Epidermal melanocyte (primary cell): ENCODE results near the gene MBD3L5.
"Not testable (repeated sequence)": the region's sequence is repeated elsewhere in the genome, so short reads cannot be mapped to it uniquely, and the experiment has no call there.

Experiments
- DNase-seq: peaks from one replicate; pipeline ENCODE4 v3.0.0; 2011; ENCODE audit warnings: low spot score; ENCODE audit not compliant: insufficient read length

MBD3L5 gene

DNA sequence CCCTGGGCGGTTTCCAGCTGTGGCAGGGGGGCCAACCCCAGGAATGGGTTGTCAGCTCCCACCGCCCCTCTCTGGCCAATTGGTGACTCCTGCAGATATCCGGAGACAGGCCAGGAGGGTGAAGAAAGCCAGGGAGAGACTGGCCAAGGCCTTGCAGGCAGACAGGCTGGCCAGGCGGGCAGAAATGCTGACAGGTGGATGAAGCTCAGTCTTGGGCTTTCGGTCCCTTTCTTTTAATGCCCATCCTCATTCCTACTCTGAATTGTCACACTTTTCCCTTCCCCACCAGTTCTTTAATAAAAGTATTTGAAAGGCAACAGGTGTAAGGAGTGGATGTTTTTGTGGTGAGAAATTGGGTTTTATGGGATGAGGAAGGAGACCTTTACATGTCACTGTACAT, 21.0 kb downstream of the MBD3L5 start:
- DNase-seq: not testable (repeated sequence)

- not testable (repeated sequence) for DNase-seq
Measured at GRCh38 chr19:7052896-7053295, 22.5 kb downstream of the MBD3L5 start.

- DNase-seq: not testable (repeated sequence)
Measured at GRCh38 chr19:7054635-7055368, 24.4 kb downstream of the MBD3L5 start.

- DNase-seq: not testable (repeated sequence)
Measured at GRCh38 chr19:7055679-7056078, 25.3 kb downstream of the MBD3L5 start.

DNA sequence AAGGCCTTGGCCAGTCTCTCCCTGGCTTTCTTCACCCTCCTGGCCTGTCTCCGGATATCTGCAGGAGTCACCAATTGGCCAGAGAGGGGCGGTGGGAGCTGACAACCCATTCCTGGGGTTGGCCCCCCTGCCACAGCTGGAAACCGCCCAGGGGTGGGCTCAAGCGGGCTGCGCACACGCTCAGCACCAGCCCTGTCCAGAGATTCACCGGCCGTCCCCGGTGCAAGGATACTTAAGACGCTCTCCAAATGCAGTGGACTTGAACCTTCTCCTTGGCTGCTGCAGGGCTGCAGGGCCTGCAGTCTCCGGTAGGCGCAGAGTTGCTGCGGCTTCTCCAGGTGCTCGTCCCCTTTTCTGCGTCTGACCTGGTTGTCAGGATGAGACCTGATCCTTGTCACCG, 26.0 kb downstream of the MBD3L5 start:
- not testable (repeated sequence) for DNase-seq

DNA sequence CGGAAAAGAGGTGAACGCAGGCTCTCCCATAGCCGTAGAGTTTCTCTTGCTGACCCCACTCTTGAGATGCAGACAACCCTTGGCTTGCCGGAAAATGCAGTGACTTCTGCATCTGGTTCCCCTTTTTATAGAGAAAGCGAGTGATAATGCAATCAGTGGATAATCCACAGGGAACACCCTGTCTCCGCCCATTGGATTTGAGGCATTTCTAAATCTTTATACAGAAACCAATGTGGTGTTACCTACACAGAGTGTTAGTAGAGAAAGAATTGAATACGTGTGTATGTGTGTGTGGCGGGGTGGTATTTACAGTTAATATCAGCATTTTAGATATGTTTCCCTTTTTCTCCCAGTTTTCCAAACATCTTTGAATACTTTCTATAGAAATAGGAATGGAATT, 28.2 kb downstream of the MBD3L5 start, which contains the start of gene MBD3L3:
TSS of gene MBD3L3 (minus strand) at position 101 of the 400 bp plus-strand sequence. CDS start at position 30, 71 bp downstream.
- not testable (repeated sequence) for DNase-seq

- not testable (repeated sequence) for DNase-seq
Measured at GRCh38 chr19:7059977-7060376, 29.6 kb downstream of the MBD3L5 start.

DNA sequence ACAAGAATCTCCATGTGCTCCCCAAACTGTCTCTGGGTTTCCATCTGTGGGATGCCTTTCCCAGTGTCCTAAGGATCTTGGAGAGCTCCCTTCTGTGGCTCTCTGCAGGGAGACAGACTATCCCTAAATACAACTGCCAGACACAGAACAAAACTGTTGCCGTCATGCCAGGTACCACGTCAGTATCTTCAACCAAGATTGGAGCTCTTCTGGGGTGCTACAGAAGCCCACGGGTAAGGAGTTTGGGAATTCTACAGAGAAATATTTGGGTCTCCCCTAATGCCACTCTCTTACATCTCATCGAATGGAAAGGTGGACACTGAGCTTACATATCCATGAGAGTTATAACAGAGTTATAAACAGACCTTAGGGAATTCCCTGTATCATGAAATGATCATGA, 33.0 kb downstream of the MBD3L5 start:
- DNase-seq: no peak

GRCh38 chr19:7063764-7064418, 33.5 kb downstream of the MBD3L5 start:
- no peak for DNase-seq

DNA sequence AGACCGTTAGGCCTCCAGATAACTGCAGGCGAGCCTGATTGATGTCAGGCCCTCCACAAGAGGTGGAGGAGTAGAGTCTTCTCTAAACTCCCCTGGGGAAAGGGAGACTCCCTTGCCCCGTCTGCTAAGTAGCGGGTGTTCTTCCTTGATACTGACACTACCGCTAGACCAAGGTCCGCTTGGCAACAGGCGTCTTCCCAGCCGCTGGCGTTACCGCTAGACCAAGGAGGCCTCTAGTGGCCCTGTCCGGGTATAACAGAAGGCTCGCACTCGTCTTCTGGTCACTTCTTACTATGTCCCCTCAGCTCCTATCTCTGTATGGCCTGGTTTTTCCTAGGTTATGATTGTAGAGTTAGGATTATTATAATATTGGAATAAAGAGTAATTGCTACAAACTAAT, 36.7 kb downstream of the MBD3L5 start:
- not testable (repeated sequence) for DNase-seq

GRCh38 chr19:7067716-7068115, 37.3 kb downstream of the MBD3L5 start:
- no peak for DNase-seq

- DNase-seq: no peak
Measured at GRCh38 chr19:7068599-7068998, 38.2 kb downstream of the MBD3L5 start.

DNA sequence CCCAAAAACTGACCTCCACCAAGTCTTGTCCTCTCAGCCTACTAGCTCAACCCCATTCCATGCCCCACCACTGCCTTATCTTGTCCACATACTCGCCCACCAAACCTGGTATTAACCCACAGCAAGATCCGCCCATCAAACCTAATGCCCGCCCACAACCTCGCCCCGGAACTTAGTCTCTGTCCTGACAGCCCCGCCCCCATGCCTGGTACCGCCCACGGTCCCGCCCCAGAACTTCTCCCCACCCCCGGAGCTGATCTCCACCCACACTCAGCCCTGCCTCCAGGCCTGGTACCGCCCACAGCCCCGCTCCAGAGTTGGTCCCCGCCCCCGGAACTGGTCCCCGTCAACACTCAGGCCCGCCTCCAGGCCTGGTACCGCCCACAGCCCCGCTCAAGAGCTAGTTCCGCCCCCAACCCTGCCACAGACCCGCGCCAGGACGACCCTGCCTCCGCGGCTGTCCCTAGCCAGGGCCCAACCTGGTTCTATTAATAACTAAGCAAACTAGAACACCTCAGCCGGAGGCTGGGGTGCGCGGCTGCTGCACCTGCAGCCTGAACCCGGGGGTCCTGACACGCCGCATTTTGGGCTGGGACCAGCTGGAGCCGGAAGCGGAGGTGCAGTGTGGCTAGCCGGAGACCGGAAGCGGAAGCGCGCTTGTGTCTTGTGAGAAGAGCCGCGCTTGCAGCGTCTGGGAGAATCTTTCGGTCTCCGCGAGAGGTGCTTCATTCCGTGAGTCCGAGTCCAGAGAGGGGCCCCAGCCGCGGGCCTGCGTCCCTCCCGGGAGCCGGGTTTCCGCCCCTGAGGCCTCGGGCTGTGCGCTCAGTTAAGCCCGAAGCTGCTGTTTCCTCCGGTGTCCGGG, 38.9 kb downstream of the MBD3L5 start, which contains the start of gene ZNF557:
TSS of gene ZNF557 (plus strand) at position 662 of the 862 bp plus-strand sequence. CDS start 5,372 bp downstream, outside the sequence.
- peak; percentile 80 for DNase-seq

GRCh38 chr19:7069904-7070226, 39.5 kb downstream of the MBD3L5 start:
- DNase-seq: no peak

GRCh38 chr19:7072541-7072940, 42.2 kb downstream of the MBD3L5 start:
- DNase-seq: no peak

DNA sequence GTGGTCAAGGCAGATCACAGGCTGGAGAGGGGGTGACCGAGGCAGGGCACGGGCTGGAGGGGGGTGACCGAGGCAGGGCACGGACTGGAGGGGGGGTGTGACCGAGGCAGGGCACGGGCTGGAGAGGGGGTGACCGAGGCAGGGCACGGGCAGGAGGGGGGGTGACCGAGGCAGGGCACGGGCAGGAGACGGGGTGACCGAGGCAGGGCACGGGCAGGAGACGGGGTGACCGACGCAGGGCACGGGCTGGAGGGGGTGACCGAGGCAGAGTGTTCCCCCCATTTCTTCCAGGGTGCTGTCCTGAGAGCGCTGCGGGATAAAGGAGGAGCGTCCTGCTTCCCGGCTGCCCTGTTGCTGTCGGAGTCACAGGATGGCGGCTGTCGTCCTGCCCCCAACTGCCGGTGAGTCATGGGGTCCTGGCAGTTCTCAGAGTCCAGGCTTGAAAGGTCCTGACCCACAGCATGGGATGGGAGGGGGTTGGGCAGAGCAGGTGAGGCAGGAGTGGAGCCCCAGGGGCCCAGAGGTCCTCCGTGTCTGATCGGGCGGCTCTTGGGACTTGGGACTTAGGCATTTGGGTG, 44.4 kb downstream of the MBD3L5 start:
- DNase-seq: no peak

- DNase-seq: no peak
Measured at GRCh38 chr19:7076151-7076550, 45.8 kb downstream of the MBD3L5 start.

GRCh38 chr19:7078008-7078407, 47.6 kb downstream of the MBD3L5 start:
- no peak for DNase-seq
